ENCODE results near the gene TMEM131L. TPM values are rescaled to one million over a fixed set of nuclear protein-coding genes. Genes with fewer than 3 reads are reported as not detected.

Gene TMEM131L
- total and polyA plus RNA-seq, 4 donors = 4.9 to 41.3 (median 12.9) TPM

DNA sequence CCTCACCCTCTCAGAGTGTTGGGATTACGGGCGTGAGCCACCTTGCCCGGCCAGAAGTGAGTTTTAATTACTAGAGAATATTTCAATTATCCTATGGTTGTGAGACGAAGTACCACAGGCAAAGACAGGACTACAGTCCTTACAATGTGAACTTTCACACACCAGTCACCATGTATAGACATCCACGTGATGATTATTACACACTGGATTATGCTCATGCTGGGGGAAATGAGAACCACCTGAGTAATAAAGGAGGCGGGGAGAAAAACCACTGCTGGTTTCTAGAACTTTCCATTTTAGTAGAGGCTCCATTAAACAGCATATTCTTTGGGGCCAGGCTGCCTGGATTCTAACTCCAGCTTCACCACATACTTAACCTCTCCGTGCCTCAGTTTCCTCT is 175.4 kb downstream of the TMEM131L start (continued):
- TF ChIP-seq, protein P1, sequence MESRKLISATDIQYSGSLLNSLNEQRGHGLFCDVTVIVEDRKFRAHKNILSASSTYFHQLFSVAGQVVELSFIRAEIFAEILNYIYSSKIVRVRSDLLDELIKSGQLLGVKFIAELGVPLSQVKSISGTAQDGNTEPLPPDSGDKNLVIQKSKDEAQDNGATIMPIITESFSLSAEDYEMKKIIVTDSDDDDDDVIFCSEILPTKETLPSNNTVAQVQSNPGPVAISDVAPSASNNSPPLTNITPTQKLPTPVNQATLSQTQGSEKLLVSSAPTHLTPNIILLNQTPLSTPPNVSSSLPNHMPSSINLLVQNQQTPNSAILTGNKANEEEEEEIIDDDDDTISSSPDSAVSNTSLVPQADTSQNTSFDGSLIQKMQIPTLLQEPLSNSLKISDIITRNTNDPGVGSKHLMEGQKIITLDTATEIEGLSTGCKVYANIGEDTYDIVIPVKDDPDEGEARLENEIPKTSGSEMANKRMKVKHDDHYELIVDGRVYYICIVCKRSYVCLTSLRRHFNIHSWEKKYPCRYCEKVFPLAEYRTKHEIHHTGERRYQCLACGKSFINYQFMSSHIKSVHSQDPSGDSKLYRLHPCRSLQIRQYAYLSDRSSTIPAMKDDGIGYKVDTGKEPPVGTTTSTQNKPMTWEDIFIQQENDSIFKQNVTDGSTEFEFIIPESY (IDR thresholded peaks at IDR 0.05) = no peak
- TF ChIP-seq EGR1 (IDR thresholded peaks at IDR 0.05; ENCODE audit: low read depth in 2 of 2) (no peak), HNF4G (IDR thresholded peaks at IDR 0.05) (no peak), SP1 (IDR thresholded peaks at IDR 0.05) (no peak)

DNA sequence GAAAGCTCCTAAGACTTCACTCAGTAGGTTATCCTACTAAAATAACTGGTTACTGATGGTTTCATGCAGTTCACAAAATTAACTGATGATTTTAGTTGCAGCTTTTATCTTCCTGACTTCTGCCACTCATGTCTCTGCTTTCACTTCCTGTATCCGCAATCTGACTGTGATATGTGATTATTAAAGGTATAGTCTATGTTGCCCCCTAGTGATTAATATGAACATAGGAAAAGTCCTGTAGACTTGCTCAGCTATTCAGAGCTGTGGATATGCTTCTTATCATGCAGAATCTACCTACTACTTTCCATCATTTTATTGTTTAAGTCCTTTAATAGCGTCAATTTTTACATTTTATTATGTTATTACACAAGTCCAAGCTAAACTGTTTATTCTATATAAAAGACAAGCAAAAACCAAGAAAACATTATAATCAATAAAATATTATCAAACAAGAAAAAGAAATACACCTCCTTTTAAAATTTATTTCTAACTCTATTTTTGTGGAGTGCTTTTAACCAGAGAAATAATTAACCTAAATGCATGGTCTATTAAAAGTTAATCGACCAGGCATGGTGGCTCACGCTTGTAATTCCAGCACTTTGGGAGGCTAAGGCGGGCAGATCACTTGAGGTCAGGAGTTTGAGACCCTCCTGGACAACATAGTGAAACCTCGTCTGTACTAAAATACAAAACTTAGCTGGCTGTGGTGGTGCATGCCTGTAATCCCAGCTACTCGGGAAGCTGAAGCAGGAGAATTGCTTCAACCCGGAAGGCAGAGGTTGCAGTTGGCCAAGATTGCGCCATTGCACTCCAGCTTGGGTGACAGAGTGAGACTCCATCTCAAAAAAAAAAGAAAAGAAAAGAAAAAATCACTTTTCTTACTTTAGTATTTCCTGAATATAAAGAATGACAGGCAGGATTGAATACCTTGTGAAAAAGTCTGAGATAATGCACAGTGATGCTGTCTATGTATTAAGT is 177.5 kb downstream of the TMEM131L start:
- Histone ChIP-seq H3K36me3 (ENCODE audit: control insufficient read depth in 4 of 4, insufficient read depth in 3 of 4, low read depth in 1 of 4, low read length in 3 of 4) (no peaks in the 10 kb centered on the region), H3K27ac (ENCODE audit: low read depth in 1 of 2, low read length in 2 of 2) (no peak overlapping the region), H3K4me3 (ENCODE audit: low read depth in 1 of 3, low read length in 3 of 3) (no peak overlapping the region), H3K9me3 (ENCODE audit: control insufficient read depth in 4 of 4, low read length in 3 of 4) (peaks cover 0 to 3% (median 0%) of the 10 kb centered on the region in 4 donors), H3K4me1 (ENCODE audit: control insufficient read depth in 4 of 4, insufficient read depth in 4 of 4, low read length in 3 of 4) (no peaks in the 10 kb centered on the region), H3K9ac (ENCODE audit: low read depth in 1 of 2, low read length in 2 of 2) (no peak overlapping the region), H3K27me3 (ENCODE audit: control insufficient read depth in 4 of 4, insufficient read depth in 4 of 4, low read length in 3 of 4) (no peaks in the 10 kb centered on the region)
- WGBS = 74% methylated on average over 9 of the region's 9 CpGs
- no peak for DNase-seq (ENCODE audit: low spot score)
- TF ChIP-seq HNF4G (IDR thresholded peaks at IDR 0.05) (no peak), JUND (IDR thresholded peaks at IDR 0.05) (no peak), RAD21 (IDR thresholded peaks at IDR 0.05) (peak; percentile 82 to 83), GABPA (IDR thresholded peaks at IDR 0.05 in 1 of 2, conservative IDR thresholded peaks at IDR 0.05 in 1 of 2) (peak in 1 of 2 donors; percentile 15), RXRA (IDR thresholded peaks at IDR 0.05) (no peak)
- TF ChIP-seq, protein P2, sequence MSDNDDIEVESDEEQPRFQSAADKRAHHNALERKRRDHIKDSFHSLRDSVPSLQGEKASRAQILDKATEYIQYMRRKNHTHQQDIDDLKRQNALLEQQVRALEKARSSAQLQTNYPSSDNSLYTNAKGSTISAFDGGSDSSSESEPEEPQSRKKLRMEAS (IDR thresholded peaks at IDR 0.05) = peak; percentile 35
- TF ChIP-seq, protein P3, sequence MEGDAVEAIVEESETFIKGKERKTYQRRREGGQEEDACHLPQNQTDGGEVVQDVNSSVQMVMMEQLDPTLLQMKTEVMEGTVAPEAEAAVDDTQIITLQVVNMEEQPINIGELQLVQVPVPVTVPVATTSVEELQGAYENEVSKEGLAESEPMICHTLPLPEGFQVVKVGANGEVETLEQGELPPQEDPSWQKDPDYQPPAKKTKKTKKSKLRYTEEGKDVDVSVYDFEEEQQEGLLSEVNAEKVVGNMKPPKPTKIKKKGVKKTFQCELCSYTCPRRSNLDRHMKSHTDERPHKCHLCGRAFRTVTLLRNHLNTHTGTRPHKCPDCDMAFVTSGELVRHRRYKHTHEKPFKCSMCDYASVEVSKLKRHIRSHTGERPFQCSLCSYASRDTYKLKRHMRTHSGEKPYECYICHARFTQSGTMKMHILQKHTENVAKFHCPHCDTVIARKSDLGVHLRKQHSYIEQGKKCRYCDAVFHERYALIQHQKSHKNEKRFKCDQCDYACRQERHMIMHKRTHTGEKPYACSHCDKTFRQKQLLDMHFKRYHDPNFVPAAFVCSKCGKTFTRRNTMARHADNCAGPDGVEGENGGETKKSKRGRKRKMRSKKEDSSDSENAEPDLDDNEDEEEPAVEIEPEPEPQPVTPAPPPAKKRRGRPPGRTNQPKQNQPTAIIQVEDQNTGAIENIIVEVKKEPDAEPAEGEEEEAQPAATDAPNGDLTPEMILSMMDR (IDR thresholded peaks at IDR 0.05; ENCODE audit: low read depth, low read length, missing input control) = peak; percentile 61
- TF ChIP-seq, protein P4, sequence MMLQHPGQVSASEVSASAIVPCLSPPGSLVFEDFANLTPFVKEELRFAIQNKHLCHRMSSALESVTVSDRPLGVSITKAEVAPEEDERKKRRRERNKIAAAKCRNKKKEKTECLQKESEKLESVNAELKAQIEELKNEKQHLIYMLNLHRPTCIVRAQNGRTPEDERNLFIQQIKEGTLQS (IDR thresholded peaks at IDR 0.05) = no peak
- TF ChIP-seq, protein P5, sequence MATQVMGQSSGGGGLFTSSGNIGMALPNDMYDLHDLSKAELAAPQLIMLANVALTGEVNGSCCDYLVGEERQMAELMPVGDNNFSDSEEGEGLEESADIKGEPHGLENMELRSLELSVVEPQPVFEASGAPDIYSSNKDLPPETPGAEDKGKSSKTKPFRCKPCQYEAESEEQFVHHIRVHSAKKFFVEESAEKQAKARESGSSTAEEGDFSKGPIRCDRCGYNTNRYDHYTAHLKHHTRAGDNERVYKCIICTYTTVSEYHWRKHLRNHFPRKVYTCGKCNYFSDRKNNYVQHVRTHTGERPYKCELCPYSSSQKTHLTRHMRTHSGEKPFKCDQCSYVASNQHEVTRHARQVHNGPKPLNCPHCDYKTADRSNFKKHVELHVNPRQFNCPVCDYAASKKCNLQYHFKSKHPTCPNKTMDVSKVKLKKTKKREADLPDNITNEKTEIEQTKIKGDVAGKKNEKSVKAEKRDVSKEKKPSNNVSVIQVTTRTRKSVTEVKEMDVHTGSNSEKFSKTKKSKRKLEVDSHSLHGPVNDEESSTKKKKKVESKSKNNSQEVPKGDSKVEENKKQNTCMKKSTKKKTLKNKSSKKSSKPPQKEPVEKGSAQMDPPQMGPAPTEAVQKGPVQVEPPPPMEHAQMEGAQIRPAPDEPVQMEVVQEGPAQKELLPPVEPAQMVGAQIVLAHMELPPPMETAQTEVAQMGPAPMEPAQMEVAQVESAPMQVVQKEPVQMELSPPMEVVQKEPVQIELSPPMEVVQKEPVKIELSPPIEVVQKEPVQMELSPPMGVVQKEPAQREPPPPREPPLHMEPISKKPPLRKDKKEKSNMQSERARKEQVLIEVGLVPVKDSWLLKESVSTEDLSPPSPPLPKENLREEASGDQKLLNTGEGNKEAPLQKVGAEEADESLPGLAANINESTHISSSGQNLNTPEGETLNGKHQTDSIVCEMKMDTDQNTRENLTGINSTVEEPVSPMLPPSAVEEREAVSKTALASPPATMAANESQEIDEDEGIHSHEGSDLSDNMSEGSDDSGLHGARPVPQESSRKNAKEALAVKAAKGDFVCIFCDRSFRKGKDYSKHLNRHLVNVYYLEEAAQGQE (IDR thresholded peaks at IDR 0.05) = no peak
